K562 (cell line): ENCODE measurements around the gene PRAMEF1. TPM values are rescaled to one million over a fixed set of nuclear protein-coding genes. Genes with fewer than 3 reads are reported as not detected.

ENCODE experiments used
- CBFA2T2 ChIP-seq: fragments of 450-650 bp; conservative IDR thresholded peaks from 2 replicates; pipeline ENCODE4 v1.6.1; 2017; ENCODE audit warnings: mild to moderate bottlenecking
- E2F6 ChIP-seq, 2 experiments: IDR thresholded peaks; 2 replicates each; pipeline ENCODE4 v1.6.1; 2011; ENCODE audit warnings: borderline replicate concordance in 1 of 2, control low read depth in 1 of 2, low read depth in 1 of 2, low read length in 1 of 2, mild to moderate bottlenecking in 1 of 2, mixed read lengths in 1 of 2, moderate library complexity in 1 of 2; ENCODE audit not compliant: insufficient read depth in 1 of 2, insufficient read length in 1 of 2, poor library complexity in 1 of 2, severe bottlenecking in 1 of 2; ENCODE audit errors: extremely low read depth in 1 of 2
- EP300 ChIP-seq: IDR thresholded peaks from 2 replicates; pipeline ENCODE4 v1.6.1; 2012; ENCODE audit warnings: low read length, improper control_type of control experiment
- HEY1 ChIP-seq: fragments of 250-450 bp; sonication (Bioruptor Pico); IDR thresholded peaks from 2 replicates; pipeline ENCODE4 v1.5.0; 2020; ENCODE audit warnings: mild to moderate bottlenecking, moderate library complexity, borderline replicate concordance
- ILF3 ChIP-seq: fragments of 450-650 bp; IDR thresholded peaks from 2 replicates; pipeline ENCODE4 v1.6.1; 2018; ENCODE audit warnings: antibody characterized with exemption, mild to moderate bottlenecking, moderate library complexity, borderline replicate concordance
- MAFG ChIP-seq: fragments of 450-650 bp; conservative IDR thresholded peaks from 2 replicates; pipeline ENCODE4 v1.6.1; 2016; ENCODE audit warnings: missing genetic modification characterization, missing compliant biosample characterization
- NR0B1 ChIP-seq: fragments of 450-650 bp; IDR thresholded peaks from one replicate; pipeline ENCODE4 v1.6.1; 2018; ENCODE audit warnings: mild to moderate bottlenecking, moderate library complexity; ENCODE audit not compliant: partially characterized antibody
- SRSF7 ChIP-seq: fragments of 200-400 bp; formaldehyde crosslinking; optimal IDR thresholded peaks from 2 replicates; pipeline ENCODE3; 2017; ENCODE audit warnings: mild to moderate bottlenecking, low read depth, low read length
- ZHX1 ChIP-seq: fragments of 150-350 bp; conservative IDR thresholded peaks from 2 replicates; pipeline ENCODE4 v1.6.1; 2014; ENCODE audit warnings: low read length
- ZNF280A ChIP-seq: fragments of 450-650 bp; IDR thresholded peaks from 2 replicates; pipeline ENCODE4 v1.6.1; 2018; ENCODE audit warnings: mild to moderate bottlenecking, low read depth; ENCODE audit not compliant: partially characterized antibody
- ZNF444 ChIP-seq: fragments of 250-450 bp; sonication (Bioruptor Pico); IDR thresholded peaks from 2 replicates; pipeline ENCODE4 v1.4.0; 2020; ENCODE audit warnings: mild to moderate bottlenecking, moderate library complexity
- polyA plus RNA-seq, 8 experiments: library from polyadenylated mRNA; depleted of rRNA in 4 of 8; stranded (reverse) in 5 of 8; unstranded in 3 of 8; fragments of >200 nt; fragmentation: Nextera tagmentation in 2 of 8; fragmentation: Illumina TruSeq in 1 of 8; extraction: Ambion mirVana in 2 of 8; extraction: Trizol in 1 of 8; gene quantifications; 2 replicates each; pipeline versions ENCODE4 v1.2.1 to v1.2.3, GENCODE V29; 2011 to 2014; ENCODE audit warnings: inconsistent platforms in 1 of 8, missing spikeins in 1 of 8
- total RNA-seq, 7 experiments: library from RNA; depleted of rRNA in 6 of 7; stranded (reverse); fragments of >200 nt in 6 of 7; fragmentation: Illumina TruSeq in 2 of 7; extraction: Trizol in 2 of 7; gene quantifications; 2 replicates each; pipeline versions ENCODE4 v1.2.1 to v1.2.3, GENCODE V29; 2011 to 2021; ENCODE audit warnings: low replicate concordance in 1 of 7

PRAMEF1 gene
- total and polyA plus RNA-seq, 9 of the 15 experiments (the other 6 are each of a cell fraction or from before 2014, with no cell fraction given) = not detected

GRCh38 chr1:12810691-12811408 is 19.7 kb downstream of the PRAMEF1 start (continued):
- TF ChIP-seq ZHX1 = no peak
- peak; percentile 65 for TF ChIP-seq MAFG (tag)
- no peak for TF ChIP-seq CBFA2T2
- no peak for TF ChIP-seq E2F6 (IDR thresholded peaks at IDR 0.05; ENCODE audit: borderline replicate concordance in 1 of 2, extremely low read depth in 1 of 2, insufficient read depth in 1 of 2, insufficient read length in 1 of 2, low read depth in 1 of 2, low read length in 1 of 2, poor library complexity in 1 of 2, severe bottlenecking in 1 of 2)
- no peak for TF ChIP-seq HEY1 (CRISPR knock-in tag)
- TF ChIP-seq NR0B1 = no peak
- no peak for TF ChIP-seq SRSF7
- TF ChIP-seq ILF3 = no peak
- no peak for TF ChIP-seq ZNF444 (CRISPR knock-in tag)
- no peak for TF ChIP-seq ZNF280A
- TF ChIP-seq EP300 = peak; percentile 12; the same call in 1 of the 2 replicates
- TF ChIP-seq, all 486 proteins: peak for 26
